Measurements from ENCODE around the gene ELFN2. TPM values are rescaled to one million over a fixed set of nuclear protein-coding genes. Genes with fewer than 3 reads are reported as not detected.

ELFN2 gene
- total RNA-seq, 2 experiments from 2014 or later: 0.19 to 0.25 TPM

GRCh38 chr22:37392721-37393328, 34.5 kb downstream of the ELFN2 start:
- no peaks in the 10 kb centered on the region for H3K9me3 Mint-ChIP-seq (ENCODE audit: low read depth)
- no peak for DNase-seq
- H3K36me3 Mint-ChIP-seq (ENCODE audit: low read depth): no peaks in the 10 kb centered on the region
- H3K27ac Mint-ChIP-seq: no peak overlapping the region
- no peak for ATAC-seq
- H3K27me3 Mint-ChIP-seq: peaks cover 3% of the 10 kb centered on the region
- intact Hi-C loops (cut with DNase I, micrococcal nuclease): no loop called here
- ChIA-PET POLR2A (no interaction called here), CTCF (no interaction called here)
- no peak overlapping the region for H3K4me3 Mint-ChIP-seq
- H3K4me1 Mint-ChIP-seq: no peaks in the 10 kb centered on the region

GRCh38 chr22:37391702-37392101, 35.6 kb downstream of the ELFN2 start:
- POLR2A ChIA-PET: no interaction called here
- ATAC-seq (no peak), DNase-seq (no peak)
- CTCF ChIA-PET: interaction anchor here (0.6 kb wide), 1 partner anchor 305 kb away, joined by 3 read pairs; no protein-coding TSS in a partner anchor
- Mint-ChIP-seq H3K27me3 (peaks cover 2% of the 10 kb centered on the region), H3K36me3 (ENCODE audit: low read depth) (no peaks in the 10 kb centered on the region), H3K27ac (no peak overlapping the region), H3K9me3 (ENCODE audit: low read depth) (no peaks in the 10 kb centered on the region), H3K4me1 (no peaks in the 10 kb centered on the region), H3K4me3 (no peak overlapping the region)
- intact Hi-C loops (cut with DNase I, micrococcal nuclease): no loop called here

DNA sequence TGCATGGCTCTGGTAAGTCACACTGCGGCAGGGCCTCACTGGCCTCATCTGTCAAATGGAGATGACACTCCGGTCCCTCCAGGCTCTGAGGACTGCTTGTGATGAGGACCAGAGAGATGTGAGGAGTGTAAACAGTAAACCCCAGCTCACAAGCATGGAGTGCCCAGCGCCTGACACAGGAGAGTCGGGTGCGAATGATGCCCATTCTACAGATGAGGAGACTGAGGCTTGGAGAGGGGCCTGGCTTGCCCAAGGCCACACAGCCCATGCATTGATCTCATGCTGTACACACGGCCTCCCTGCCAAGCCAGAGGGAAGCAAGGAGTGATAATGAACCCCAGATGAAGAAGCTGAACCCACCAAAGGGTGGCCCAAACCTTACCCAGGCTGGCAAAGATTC, 37.2 kb downstream of the ELFN2 start:
- ChIA-PET POLR2A (no interaction called here), CTCF (interaction anchor here (1.0 to 1.4 kb wide), 2 partner anchors 82 to 177 kb away, joined by 3 to 5 read pairs; no protein-coding TSS in a partner anchor)
- Mint-ChIP-seq H3K4me3 (no peak overlapping the region), H3K27ac (no peak overlapping the region), H3K9me3 (ENCODE audit: low read depth) (no peaks in the 10 kb centered on the region), H3K36me3 (ENCODE audit: low read depth) (no peaks in the 10 kb centered on the region), H3K4me1 (no peaks in the 10 kb centered on the region), H3K27me3 (no peaks in the 10 kb centered on the region)
- DNase-seq: no peak
- ATAC-seq: no peak
- intact Hi-C loops (cut with DNase I, micrococcal nuclease): no loop called here

GRCh38 chr22:37388538-37388937, 38.7 kb downstream of the ELFN2 start:
- H3K4me1 Mint-ChIP-seq: no peaks in the 10 kb centered on the region
- no peak for DNase-seq
- intact Hi-C loops (cut with DNase I, micrococcal nuclease): no loop called here
- no peak overlapping the region for H3K27ac Mint-ChIP-seq
- H3K9me3 Mint-ChIP-seq (ENCODE audit: low read depth): no peaks in the 10 kb centered on the region
- H3K27me3 Mint-ChIP-seq: no peaks in the 10 kb centered on the region
- POLR2A ChIA-PET: no interaction called here
- CTCF ChIA-PET: interaction anchor here (0.6 kb wide), 1 partner anchor 146 kb away, joined by 3 read pairs; no protein-coding TSS in a partner anchor
- H3K4me3 Mint-ChIP-seq: no peak overlapping the region
- ATAC-seq: no peak
- no peaks in the 10 kb centered on the region for H3K36me3 Mint-ChIP-seq (ENCODE audit: low read depth)

GRCh38 chr22:37387793-37388192, 39.5 kb downstream of the ELFN2 start:
- H3K4me1 Mint-ChIP-seq: no peaks in the 10 kb centered on the region
- no peak for DNase-seq
- intact Hi-C loops (cut with DNase I, micrococcal nuclease): no loop called here
- H3K27ac Mint-ChIP-seq: no peak overlapping the region
- no peak for ATAC-seq
- H3K4me3 Mint-ChIP-seq: no peak overlapping the region
- no peaks in the 10 kb centered on the region for H3K9me3 Mint-ChIP-seq (ENCODE audit: low read depth)
- H3K36me3 Mint-ChIP-seq (ENCODE audit: low read depth): no peaks in the 10 kb centered on the region
- POLR2A ChIA-PET: no interaction called here
- CTCF ChIA-PET: interaction anchor here (0.7 kb wide), 1 partner anchor 671 kb away, joined by 3 read pairs; no protein-coding TSS in a partner anchor
- H3K27me3 Mint-ChIP-seq: no peaks in the 10 kb centered on the region

DNA sequence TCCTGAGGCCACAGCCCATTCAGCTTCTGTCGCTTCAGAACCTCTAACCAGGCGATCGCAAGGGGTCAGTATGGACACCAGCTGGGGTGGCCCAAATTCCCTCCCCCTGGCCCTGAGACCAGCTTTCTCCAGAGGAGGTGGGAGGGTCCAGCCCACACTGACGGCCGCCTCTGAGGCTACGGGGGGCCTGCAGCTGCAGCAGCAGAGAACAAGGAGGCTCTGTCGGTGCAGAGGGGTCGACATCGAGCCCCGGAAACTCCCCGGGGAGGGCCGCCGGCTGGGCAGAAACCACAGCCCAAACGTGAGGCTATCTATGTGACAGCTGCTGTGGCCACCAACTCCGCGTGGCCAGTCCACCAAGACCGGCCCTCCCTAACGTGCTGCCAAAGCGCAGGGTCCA, 40.8 kb downstream of the ELFN2 start:
- no peaks in the 10 kb centered on the region for H3K36me3 Mint-ChIP-seq (ENCODE audit: low read depth)
- CTCF ChIA-PET: no interaction called here
- no peak for DNase-seq
- intact Hi-C loops (cut with DNase I, micrococcal nuclease): no loop called here
- H3K27ac Mint-ChIP-seq: no peak overlapping the region
- H3K9me3 Mint-ChIP-seq (ENCODE audit: low read depth): no peaks in the 10 kb centered on the region
- H3K27me3 Mint-ChIP-seq: no peaks in the 10 kb centered on the region
- ATAC-seq: no peak
- no peaks in the 10 kb centered on the region for H3K4me1 Mint-ChIP-seq
- POLR2A ChIA-PET: no interaction called here
- no peak overlapping the region for H3K4me3 Mint-ChIP-seq

GRCh38 chr22:37384691-37385090, 42.6 kb downstream of the ELFN2 start:
- intact Hi-C loops (cut with DNase I, micrococcal nuclease): no loop called here
- Mint-ChIP-seq H3K27me3 (no peaks in the 10 kb centered on the region), H3K36me3 (ENCODE audit: low read depth) (no peaks in the 10 kb centered on the region), H3K4me1 (no peaks in the 10 kb centered on the region), H3K9me3 (ENCODE audit: low read depth) (no peaks in the 10 kb centered on the region), H3K27ac (no peak overlapping the region), H3K4me3 (no peak overlapping the region)
- DNase-seq: no peak
- CTCF ChIA-PET: no interaction called here
- POLR2A ChIA-PET: no interaction called here
- ATAC-seq: no peak

GRCh38 chr22:37383341-37383740, 43.9 kb downstream of the ELFN2 start:
- CTCF ChIA-PET: interaction anchor here (0.6 kb wide), 1 partner anchor 202 kb away, joined by 3 read pairs; no protein-coding TSS in a partner anchor
- intact Hi-C loops (cut with DNase I, micrococcal nuclease): no loop called here

DNA sequence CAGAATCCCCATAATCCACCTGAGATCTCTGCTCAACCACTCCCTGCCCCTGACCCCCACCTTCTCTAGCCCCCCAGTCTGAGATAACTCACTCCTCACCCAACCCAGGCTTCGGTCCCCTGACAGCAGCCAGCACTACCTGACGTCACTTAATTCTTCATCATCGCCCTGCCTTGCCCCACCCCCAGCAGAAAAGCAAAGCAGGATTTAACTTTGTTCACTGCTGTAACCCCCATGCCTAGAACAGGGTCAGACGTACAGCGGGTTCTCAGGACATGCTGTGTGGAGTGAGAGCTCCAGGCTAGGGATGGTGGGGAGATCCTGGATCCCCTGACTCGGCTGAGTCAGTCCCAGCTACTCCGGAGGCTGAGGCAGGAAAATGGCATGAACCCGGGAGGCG, 45.8 kb downstream of the ELFN2 start:
- POLR2A ChIA-PET: interaction anchor here (0.6 kb wide), 1 partner anchor 96 kb away, joined by 3 read pairs; no protein-coding TSS in a partner anchor

More at GRCh38 chr22:37383341-37383740, 43.9 kb downstream of the ELFN2 start:
- no peaks in the 10 kb centered on the region for H3K36me3 Mint-ChIP-seq (ENCODE audit: low read depth)
- POLR2A ChIA-PET: no interaction called here
- no peaks in the 10 kb centered on the region for H3K9me3 Mint-ChIP-seq (ENCODE audit: low read depth)
- H3K27ac Mint-ChIP-seq: no peak overlapping the region
- no peak overlapping the region for H3K4me3 Mint-ChIP-seq
- ATAC-seq: no peak
- no peak for DNase-seq
- H3K27me3 Mint-ChIP-seq: no peaks in the 10 kb centered on the region
- no peaks in the 10 kb centered on the region for H3K4me1 Mint-ChIP-seq

DNA sequence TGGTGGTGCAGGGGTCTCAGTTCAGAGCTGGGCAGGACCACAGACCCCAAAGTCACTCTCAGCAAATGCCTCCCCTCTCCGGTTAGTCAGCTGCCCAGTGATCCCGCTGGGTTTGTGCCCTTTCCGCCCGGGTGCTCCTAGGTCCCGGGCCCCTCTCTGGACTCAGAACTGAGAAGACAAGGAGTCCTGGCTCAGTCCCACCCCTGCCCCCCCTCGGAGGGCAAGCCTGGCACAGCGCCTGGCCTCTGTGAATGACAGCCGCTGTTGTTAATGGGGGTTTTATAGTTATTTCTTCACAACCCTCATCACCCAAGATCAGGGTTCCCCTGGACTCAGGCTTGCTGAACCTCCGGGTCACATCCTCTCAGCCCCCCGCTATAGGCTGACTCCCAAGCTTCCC, 47.6 kb downstream of the ELFN2 start:
- CTCF ChIA-PET: no interaction called here
- Mint-ChIP-seq H3K9me3 (ENCODE audit: low read depth) (no peaks in the 10 kb centered on the region), H3K27ac (no peak overlapping the region), H3K4me3 (no peak overlapping the region), H3K27me3 (peaks cover 9% of the 10 kb centered on the region), H3K4me1 (no peaks in the 10 kb centered on the region), H3K36me3 (ENCODE audit: low read depth) (no peaks in the 10 kb centered on the region)
- no peak for DNase-seq
- POLR2A ChIA-PET: no interaction called here
- ATAC-seq: no peak
- intact Hi-C loops (cut with DNase I, micrococcal nuclease): no loop called here

More for the DNA sequence above, 45.8 kb downstream of the ELFN2 start:
- Mint-ChIP-seq H3K36me3 (ENCODE audit: low read depth) (no peaks in the 10 kb centered on the region), H3K27ac (no peak overlapping the region), H3K4me3 (no peak overlapping the region), H3K27me3 (peaks cover 4% of the 10 kb centered on the region), H3K4me1 (no peaks in the 10 kb centered on the region), H3K9me3 (ENCODE audit: low read depth) (no peaks in the 10 kb centered on the region)
- CTCF ChIA-PET: interaction anchor here (0.6 kb wide), 1 partner anchor 262 kb away, joined by 3 read pairs; no protein-coding TSS in a partner anchor
- intact Hi-C loops (cut with DNase I, micrococcal nuclease): no loop called here
- no peak for ATAC-seq
- no peak for DNase-seq

- H3K4me1 Mint-ChIP-seq: no peaks in the 10 kb centered on the region
- H3K9me3 Mint-ChIP-seq (ENCODE audit: low read depth): no peaks in the 10 kb centered on the region
- intact Hi-C loops (cut with DNase I, micrococcal nuclease): no loop called here
- ATAC-seq (no peak), DNase-seq (no peak)
- H3K27me3 Mint-ChIP-seq: peaks cover 9% of the 10 kb centered on the region
- no peak overlapping the region for H3K27ac Mint-ChIP-seq
- CTCF ChIA-PET: no interaction called here
- POLR2A ChIA-PET: no interaction called here
- H3K36me3 Mint-ChIP-seq (ENCODE audit: low read depth): no peaks in the 10 kb centered on the region
- H3K4me3 Mint-ChIP-seq: no peak overlapping the region
Observed at GRCh38 chr22:37379085-37379484, 48.2 kb downstream of the ELFN2 start.

DNA sequence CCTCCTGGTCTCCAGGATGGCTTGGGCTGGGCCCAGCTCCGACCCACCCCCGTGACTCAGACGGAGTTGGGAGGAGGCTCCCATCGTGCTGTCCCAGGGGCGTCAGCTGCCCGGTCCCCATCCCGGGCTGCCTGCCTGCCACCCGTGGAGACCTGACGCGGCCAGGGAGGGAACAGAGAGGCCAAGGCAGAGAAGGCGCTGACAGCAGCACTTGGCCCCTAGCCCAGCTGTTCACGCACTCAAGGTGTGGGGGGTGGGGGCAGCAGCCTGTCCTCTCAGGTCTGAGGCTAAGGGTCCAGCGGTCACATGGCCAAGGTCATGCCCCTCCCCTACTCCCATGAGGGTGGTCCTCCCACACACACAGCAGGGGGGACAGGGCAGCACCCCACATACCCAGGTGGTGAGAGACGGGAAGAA, 48.6 kb downstream of the ELFN2 start:
- CTCF ChIA-PET: no interaction called here
- H3K36me3 Mint-ChIP-seq (ENCODE audit: low read depth): no peaks in the 10 kb centered on the region
- no peak for DNase-seq
- POLR2A ChIA-PET: no interaction called here
- intact Hi-C loops (cut with DNase I, micrococcal nuclease): no loop called here
- no peak overlapping the region for H3K4me3 Mint-ChIP-seq
- no peaks in the 10 kb centered on the region for H3K9me3 Mint-ChIP-seq (ENCODE audit: low read depth)
- H3K27ac Mint-ChIP-seq: no peak overlapping the region
- no peak for ATAC-seq
- H3K4me1 Mint-ChIP-seq: no peaks in the 10 kb centered on the region
- H3K27me3 Mint-ChIP-seq: peaks cover 9% of the 10 kb centered on the region
